Stomach (tissue), 9 donors: Measurements from ENCODE around the gene PPP1R1C. TPM values are rescaled to one million over a fixed set of nuclear protein-coding genes. Genes with fewer than 3 reads are reported as not detected.

Experiments used
- DNase-seq, 2 donors: peaks; one replicate each; pipeline versions ENCODE4 v3.0.0 to v3.0.0-alpha.2; 2013 to 2019
- H3K27ac ChIP-seq, 5 donors: fragments of 200-600 bp in 4 of 5; sonication (generic) in 4 of 5; one replicate each; pipeline ENCODE4 v1.5.1; 2013 to 2019; ENCODE audit warnings: mild to moderate bottlenecking in 1 of 5, moderate library complexity in 1 of 5
- H3K27me3 ChIP-seq, 3 donors: fragments of 200-600 bp; sonication (generic); one replicate each; pipeline ENCODE4 v1.5.1; 2017 to 2019; ENCODE audit warnings: mixed run types in 1 of 3
- H3K36me3 ChIP-seq, 4 donors: fragments of 200-600 bp; sonication (generic); 1 replicate in 3 of 4; 2 replicates in 1 of 4; pipeline ENCODE4 v1.5.1; 2016 to 2019
- H3K4me1 ChIP-seq, 4 donors: fragments of 200-600 bp; sonication (generic); one replicate each; pipeline ENCODE4 v1.5.1; 2016 to 2019
- H3K4me3 ChIP-seq, 4 donors: fragments of 200-600 bp; sonication (generic) in 3 of 4; one replicate each; pipeline ENCODE4 v1.5.1; 2016 to 2019; ENCODE audit warnings: mild to moderate bottlenecking in 1 of 4
- H3K9me3 ChIP-seq, 4 donors: fragments of 200-600 bp; sonication (generic); one replicate each; pipeline ENCODE4 v1.5.1; 2016 to 2019
- CTCF ChIP-seq, 7 experiments: fragments of 450-650 bp in 4 of 7; fragments of 200-600 bp in 3 of 7; sonication (generic) in 3 of 7; IDR thresholded peaks; one replicate each; pipeline ENCODE4 v1.5.1; 2016 to 2019; ENCODE audit warnings: antibody characterized with exemption in 7 of 7, control low read depth in 2 of 7, mild to moderate bottlenecking in 1 of 7
- EP300 ChIP-seq: sonication (generic); formaldehyde crosslinking; IDR thresholded peaks from one replicate; pipeline ENCODE4 v1.6.1; 2017; ENCODE audit warnings: antibody characterized with exemption
- POLR2A ChIP-seq, 4 donors: fragments of 450-650 bp; IDR thresholded peaks; one replicate each; pipeline ENCODE4 v1.6.1; 2016; ENCODE audit warnings: antibody characterized with exemption in 4 of 4, control low read depth in 2 of 4, mild to moderate bottlenecking in 1 of 4, moderate library complexity in 1 of 4
- POLR2AphosphoS5 ChIP-seq, 3 donors: sonication (generic); formaldehyde crosslinking; IDR thresholded peaks; one replicate each; pipeline ENCODE4 v1.6.1; 2016; ENCODE audit warnings: antibody characterized with exemption in 3 of 3
- whole genome bisulfite sequencing, 5 donors: extraction: QIAGEN DNeasy Blood & Tissue Kit in 3 of 5; methylation state at CpG; one replicate each; pipeline versions ENCODE4 v1.1.5 to v1.1.7; 2013 to 2018; 5-methylcytosine and 5-hydroxymethylcytosine counted together
- intact Hi-C: fragments of 100-400 bp; cut with DNase I; formaldehyde crosslinking; loops from one replicate; pipeline ENCODE4 v1.15.1; 2023; ENCODE audit warnings: low total_unique reads
- polyA plus RNA-seq, 3 donors: library from polyadenylated mRNA; stranded (reverse); fragments of 200-250 nt; gene quantifications; one replicate each; pipeline ENCODE4 v1.2.3, GENCODE V29; 2013
- total RNA-seq, 5 donors: library from RNA; depleted of rRNA; stranded (reverse); fragments of >200 nt; gene quantifications; one replicate each; pipeline versions ENCODE4 v1.1.0 to v1.2.3, GENCODE V29; 2014 to 2016
- donor health status: healthy with polysubstance abuse.
- donor health status: Bipolar disorder and iron deficiency.
- donor health status: healthy.

PPP1R1C gene
- total and polyA plus RNA-seq, 8 donors: 1.6 to 10.4 (median 3.9) TPM; not detected in 4

- H3K4me1 ChIP-seq: peaks cover 0 to 17% (median 6%) of the 10 kb centered on the region in 4 donors
- no peak overlapping the region for H3K27ac ChIP-seq
- intact Hi-C loops: no loop called here
- H3K4me3 ChIP-seq: no peak overlapping the region
- no peak for TF ChIP-seq POLR2AphosphoS5 (IDR thresholded peaks at IDR 0.05)
- TF ChIP-seq POLR2A (IDR thresholded peaks at IDR 0.05): no peak
- no peak for TF ChIP-seq CTCF (IDR thresholded peaks at IDR 0.05)
- TF ChIP-seq EP300: no peak
- no peaks in the 10 kb centered on the region for H3K36me3 ChIP-seq
- H3K27me3 ChIP-seq: no peaks in the 10 kb centered on the region
- WGBS, 5 donors: 28 to 73% (median 54%) methylated on average over 4 of the region's 4 CpGs
- no peaks in the 10 kb centered on the region for H3K9me3 ChIP-seq
- DNase-seq: no peak
Observed at GRCh38 chr2:182081602-182082260, 96.1 kb downstream of the PPP1R1C start.

- TF ChIP-seq POLR2AphosphoS5 (IDR thresholded peaks at IDR 0.05) (no peak), EP300 (no peak), CTCF (IDR thresholded peaks at IDR 0.05) (no peak), POLR2A (IDR thresholded peaks at IDR 0.05) (no peak)
- 37 to 71% (median 55%) methylated on average over 3 of the region's 3 CpGs for WGBS, 5 donors
- intact Hi-C loops: no loop called here
- Histone ChIP-seq H3K4me3 (no peak overlapping the region), H3K27me3 (no peaks in the 10 kb centered on the region), H3K4me1 (peaks cover 0 to 8% (median 3%) of the 10 kb centered on the region in 4 donors), H3K9me3 (peaks cover 0 to 11% (median 4%) of the 10 kb centered on the region in 4 donors), H3K27ac (peak overlapping the region in 1 of 5 donors; percentile 37), H3K36me3 (no peaks in the 10 kb centered on the region)
- peak in 1 of 2 donors; percentile 47 for DNase-seq
Observed at GRCh38 chr2:182088681-182089320, 103.1 kb downstream of the PPP1R1C start.

- Histone ChIP-seq H3K4me3 (no peak overlapping the region), H3K36me3 (no peaks in the 10 kb centered on the region), H3K9me3 (peaks cover 0 to 12% (median 6%) of the 10 kb centered on the region in 4 donors), H3K4me1 (peaks cover 0 to 8% (median 3%) of the 10 kb centered on the region in 4 donors), H3K27me3 (no peaks in the 10 kb centered on the region), H3K27ac (no peak overlapping the region)
- intact Hi-C loops: no loop called here
- 49 to 59% (median 52%) methylated on average over 3 of the region's 3 CpGs for WGBS, 5 donors
- DNase-seq: no peak
- TF ChIP-seq EP300 (no peak), POLR2A (IDR thresholded peaks at IDR 0.05) (no peak), POLR2AphosphoS5 (IDR thresholded peaks at IDR 0.05) (no peak), CTCF (IDR thresholded peaks at IDR 0.05) (no peak)
Observed at GRCh38 chr2:182090486-182090885, 104.8 kb downstream of the PPP1R1C start.

- DNase-seq: no peak
- no peaks in the 10 kb centered on the region for H3K4me1 ChIP-seq
- intact Hi-C loops: no loop called here
- H3K27me3 ChIP-seq: no peaks in the 10 kb centered on the region
- 55 to 58% (median 56%) methylated on average over 2 of the region's 2 CpGs for WGBS, 5 donors
- TF ChIP-seq EP300 (no peak), CTCF (IDR thresholded peaks at IDR 0.05) (no peak), POLR2A (IDR thresholded peaks at IDR 0.05) (no peak), POLR2AphosphoS5 (IDR thresholded peaks at IDR 0.05) (no peak)
- no peak overlapping the region for H3K4me3 ChIP-seq
- H3K9me3 ChIP-seq: peaks cover 0 to 10% (median 5%) of the 10 kb centered on the region in 4 donors
- H3K36me3 ChIP-seq: no peaks in the 10 kb centered on the region
- H3K27ac ChIP-seq: no peak overlapping the region
Observed at GRCh38 chr2:182097571-182098164, 112.0 kb downstream of the PPP1R1C start.
